SK-N-SH treated with all-trans-retinoic acid at 6 μM for 48 hours (cell line): ENCODE results near the gene CDK15.

Experiments used
- ATAC-seq: fragments of 200-7000 bp; cut with Tn5 transposase; 3 replicates; pipeline ENCODE4 v1.9.1; 2020; ENCODE audit warnings: mild to moderate bottlenecking, moderate library complexity
- ARNTL ChIP-seq: fragments of 450-650 bp; formaldehyde crosslinking; IDR thresholded peaks from 2 replicates; pipeline ENCODE4 v1.5.0; 2020; ENCODE audit warnings: low read depth, mild to moderate bottlenecking, moderate library complexity, borderline replicate concordance
- BACH2 ChIP-seq: fragments of 250-450 bp; sonication (Bioruptor Pico); IDR thresholded peaks from 2 replicates; pipeline ENCODE4 v1.9.0; 2021; ENCODE audit warnings: mild to moderate bottlenecking, borderline replicate concordance
- CREB5 ChIP-seq: fragments of 250-450 bp; sonication (Bioruptor Pico); IDR thresholded peaks from 2 replicates; pipeline ENCODE4 v1.5.1; 2020; ENCODE audit warnings: low read depth, mild to moderate bottlenecking, moderate library complexity
- ESRRG ChIP-seq: fragments of 250-450 bp; sonication (Bioruptor Pico); IDR thresholded peaks from 2 replicates; pipeline ENCODE4 v1.6.1; 2021; ENCODE audit warnings: mild to moderate bottlenecking
- GLIS3 ChIP-seq: fragments of 250-450 bp; sonication (Bioruptor Pico); IDR thresholded peaks from 2 replicates; pipeline ENCODE4 v1.5.0; 2020; ENCODE audit warnings: mild to moderate bottlenecking, moderate library complexity
- OSR1 ChIP-seq: fragments of 250-450 bp; sonication (Bioruptor Pico); IDR thresholded peaks from 2 replicates; pipeline ENCODE4 v1.8.0; 2022; ENCODE audit warnings: moderate library complexity, mild to moderate bottlenecking, inconsistent platforms
- PATZ1 ChIP-seq: fragments of 250-450 bp; sonication (Bioruptor Pico); IDR thresholded peaks from 2 replicates; pipeline ENCODE4 v1.8.0; 2020; ENCODE audit warnings: mild to moderate bottlenecking, moderate library complexity, borderline replicate concordance
- POU6F1 ChIP-seq: fragments of 250-450 bp; sonication (Bioruptor Pico); IDR thresholded peaks from 2 replicates; pipeline ENCODE4 v1.8.0; 2021; ENCODE audit warnings: low read depth, mild to moderate bottlenecking, moderate library complexity, borderline replicate concordance
- PPARA ChIP-seq: fragments of 250-450 bp; sonication (Bioruptor Pico); IDR thresholded peaks from 2 replicates; pipeline ENCODE4 v1.5.0; 2020; ENCODE audit warnings: mild to moderate bottlenecking, borderline replicate concordance
- RARB ChIP-seq: fragments of 250-450 bp; sonication (Bioruptor Pico); IDR thresholded peaks from 2 replicates; pipeline ENCODE4 v1.8.0; 2021; ENCODE audit warnings: mild to moderate bottlenecking, moderate library complexity
- TCF4 ChIP-seq: fragments of 250-450 bp; sonication (Bioruptor Pico); IDR thresholded peaks from 2 replicates; pipeline ENCODE4 v1.8.0; 2021; ENCODE audit warnings: mild to moderate bottlenecking, moderate library complexity, borderline replicate concordance
- TOX ChIP-seq: fragments of 250-450 bp; sonication (Bioruptor Pico); IDR thresholded peaks from 2 replicates; pipeline ENCODE4 v1.8.0; 2021; ENCODE audit warnings: mild to moderate bottlenecking, moderate library complexity, borderline replicate concordance
- ZC3H10 ChIP-seq: fragments of 250-450 bp; sonication (Bioruptor Pico); IDR thresholded peaks from 2 replicates; pipeline ENCODE4 v1.5.1; 2021; ENCODE audit warnings: mild to moderate bottlenecking, moderate library complexity
- ZFP3 ChIP-seq: fragments of 250-450 bp; sonication (Bioruptor Pico); IDR thresholded peaks from 2 replicates; pipeline ENCODE4 v1.5.0; 2020; ENCODE audit warnings: mild to moderate bottlenecking, moderate library complexity
- ZFP30 ChIP-seq: fragments of 450-650 bp; formaldehyde crosslinking; IDR thresholded peaks from 2 replicates; pipeline ENCODE4 v1.5.0; 2022; ENCODE audit warnings: mild to moderate bottlenecking, moderate library complexity
- ZNF565 ChIP-seq: fragments of 450-650 bp; formaldehyde crosslinking; conservative IDR thresholded peaks from 2 replicates; pipeline ENCODE4 v1.5.0; 2020; ENCODE audit warnings: low read depth, mild to moderate bottlenecking, moderate library complexity
- ZNF70 ChIP-seq: fragments of 450-650 bp; formaldehyde crosslinking; IDR thresholded peaks from 2 replicates; pipeline ENCODE4 v1.5.0; 2020; ENCODE audit warnings: mild to moderate bottlenecking, moderate library complexity
- ZNF8 ChIP-seq: fragments of 450-650 bp; formaldehyde crosslinking; IDR thresholded peaks from 2 replicates; pipeline ENCODE4 v1.5.0; 2020; ENCODE audit warnings: mild to moderate bottlenecking, moderate library complexity
- TF ChIP-seq, protein P1 (sequence below): fragments of 250-450 bp; sonication (Bioruptor Pico); IDR thresholded peaks from 2 replicates; pipeline ENCODE4 v1.5.1; 2021; ENCODE audit warnings: mild to moderate bottlenecking, moderate library complexity
- TF ChIP-seq, protein P2 (sequence below): fragments of 250-450 bp; sonication (Bioruptor Pico); IDR thresholded peaks from 2 replicates; pipeline ENCODE4 v1.5.0; 2020; ENCODE audit warnings: mild to moderate bottlenecking, moderate library complexity

The CDK15 gene

GRCh38 chr2:201781557-201782051 is 24.7 kb upstream of the CDK15 start:
- ATAC-seq, result peak; percentile 10

GRCh38 chr2:201784563-201784962 is 21.8 kb upstream of the CDK15 start:
- TF ChIP-seq POU6F1 (CRISPR knock-in tag) (no peak), ZC3H10 (CRISPR knock-in tag) (no peak), TCF4 (no peak), OSR1 (CRISPR knock-in tag) (no peak), CREB5 (CRISPR knock-in tag) (no peak), GLIS3 (CRISPR knock-in tag) (no peak), ZFP30 (no peak), ZNF565 (CRISPR knock-in tag) (no peak), RARB (no peak), ZNF70 (CRISPR knock-in tag) (no peak), ZNF8 (CRISPR knock-in tag) (no peak), ESRRG (CRISPR knock-in tag) (no peak), ZFP3 (no peak), ARNTL (CRISPR knock-in tag) (no peak), TOX (CRISPR knock-in tag) (no peak), PATZ1 (CRISPR knock-in tag) (no peak), PPARA (CRISPR knock-in tag) (no peak)
- TF ChIP-seq, protein P1, sequence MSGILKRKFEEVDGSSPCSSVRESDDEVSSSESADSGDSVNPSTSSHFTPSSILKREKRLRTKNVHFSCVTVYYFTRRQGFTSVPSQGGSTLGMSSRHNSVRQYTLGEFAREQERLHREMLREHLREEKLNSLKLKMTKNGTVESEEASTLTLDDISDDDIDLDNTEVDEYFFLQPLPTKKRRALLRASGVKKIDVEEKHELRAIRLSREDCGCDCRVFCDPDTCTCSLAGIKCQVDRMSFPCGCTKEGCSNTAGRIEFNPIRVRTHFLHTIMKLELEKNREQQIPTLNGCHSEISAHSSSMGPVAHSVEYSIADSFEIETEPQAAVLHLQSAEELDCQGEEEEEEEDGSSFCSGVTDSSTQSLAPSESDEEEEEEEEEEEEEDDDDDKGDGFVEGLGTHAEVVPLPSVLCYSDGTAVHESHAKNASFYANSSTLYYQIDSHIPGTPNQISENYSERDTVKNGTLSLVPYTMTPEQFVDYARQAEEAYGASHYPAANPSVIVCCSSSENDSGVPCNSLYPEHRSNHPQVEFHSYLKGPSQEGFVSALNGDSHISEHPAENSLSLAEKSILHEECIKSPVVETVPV (CRISPR knock-in tag), result no peak
- TF ChIP-seq, protein P2, sequence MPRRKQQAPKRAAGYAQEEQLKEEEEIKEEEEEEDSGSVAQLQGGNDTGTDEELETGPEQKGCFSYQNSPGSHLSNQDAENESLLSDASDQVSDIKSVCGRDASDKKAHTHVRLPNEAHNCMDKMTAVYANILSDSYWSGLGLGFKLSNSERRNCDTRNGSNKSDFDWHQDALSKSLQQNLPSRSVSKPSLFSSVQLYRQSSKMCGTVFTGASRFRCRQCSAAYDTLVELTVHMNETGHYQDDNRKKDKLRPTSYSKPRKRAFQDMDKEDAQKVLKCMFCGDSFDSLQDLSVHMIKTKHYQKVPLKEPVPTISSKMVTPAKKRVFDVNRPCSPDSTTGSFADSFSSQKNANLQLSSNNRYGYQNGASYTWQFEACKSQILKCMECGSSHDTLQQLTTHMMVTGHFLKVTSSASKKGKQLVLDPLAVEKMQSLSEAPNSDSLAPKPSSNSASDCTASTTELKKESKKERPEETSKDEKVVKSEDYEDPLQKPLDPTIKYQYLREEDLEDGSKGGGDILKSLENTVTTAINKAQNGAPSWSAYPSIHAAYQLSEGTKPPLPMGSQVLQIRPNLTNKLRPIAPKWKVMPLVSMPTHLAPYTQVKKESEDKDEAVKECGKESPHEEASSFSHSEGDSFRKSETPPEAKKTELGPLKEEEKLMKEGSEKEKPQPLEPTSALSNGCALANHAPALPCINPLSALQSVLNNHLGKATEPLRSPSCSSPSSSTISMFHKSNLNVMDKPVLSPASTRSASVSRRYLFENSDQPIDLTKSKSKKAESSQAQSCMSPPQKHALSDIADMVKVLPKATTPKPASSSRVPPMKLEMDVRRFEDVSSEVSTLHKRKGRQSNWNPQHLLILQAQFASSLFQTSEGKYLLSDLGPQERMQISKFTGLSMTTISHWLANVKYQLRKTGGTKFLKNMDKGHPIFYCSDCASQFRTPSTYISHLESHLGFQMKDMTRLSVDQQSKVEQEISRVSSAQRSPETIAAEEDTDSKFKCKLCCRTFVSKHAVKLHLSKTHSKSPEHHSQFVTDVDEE (CRISPR knock-in tag), result no peak
- TF ChIP-seq, all 23 proteins: peak for 0
- no peak for ATAC-seq

More at GRCh38 chr2:201781557-201782051, 24.7 kb upstream of the CDK15 start:
- TF ChIP-seq ZNF70 (CRISPR knock-in tag), result no peak
- no peak for TF ChIP-seq CREB5 (CRISPR knock-in tag)
- no peak for TF ChIP-seq PPARA (CRISPR knock-in tag)
- no peak for TF ChIP-seq PATZ1 (CRISPR knock-in tag)
- TF ChIP-seq TOX (CRISPR knock-in tag), result no peak
- no peak for TF ChIP-seq BACH2 (CRISPR knock-in tag)
- TF ChIP-seq OSR1 (CRISPR knock-in tag), result no peak
- no peak for TF ChIP-seq RARB
- TF ChIP-seq, all 23 proteins: peak for 0
